Raji (cell line): ENCODE results near the gene RGL3.

Experiments used
- POLR2A ChIP-seq: IDR thresholded peaks from 2 replicates; pipeline ENCODE4 v1.6.1; 2011; ENCODE audit warnings: low read depth, low read length, control low read depth; ENCODE audit not compliant: insufficient read depth

Gene RGL3

DNA sequence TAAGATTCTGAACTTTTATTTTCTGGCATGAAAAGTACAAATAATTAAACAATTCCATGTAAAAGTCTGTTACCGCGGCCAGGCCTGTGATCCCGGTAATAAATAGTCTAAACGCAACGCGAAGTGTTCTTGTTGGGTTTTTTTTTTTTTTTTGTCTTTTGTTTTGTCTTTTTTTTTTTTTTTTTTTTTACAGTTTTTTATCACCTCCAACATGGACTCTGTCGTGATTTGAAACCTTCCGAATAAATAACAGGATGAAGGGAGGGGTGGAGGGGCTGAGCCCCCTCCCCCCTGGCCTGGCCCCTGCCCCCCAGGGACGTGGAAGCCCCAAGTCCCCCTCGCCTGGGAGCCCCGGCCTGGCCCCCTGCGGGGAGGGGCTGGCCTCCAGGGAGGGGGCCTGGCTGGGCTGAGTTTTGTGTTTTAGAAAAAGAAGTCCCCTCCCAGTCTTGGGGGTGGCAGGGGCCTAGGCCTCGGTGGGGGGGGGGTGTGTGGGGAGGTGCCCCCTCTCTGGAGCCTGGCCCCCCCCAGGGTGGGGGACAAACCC is 32.3 kb upstream of the RGL3 start:
- TF ChIP-seq POLR2A, result no peak

DNA sequence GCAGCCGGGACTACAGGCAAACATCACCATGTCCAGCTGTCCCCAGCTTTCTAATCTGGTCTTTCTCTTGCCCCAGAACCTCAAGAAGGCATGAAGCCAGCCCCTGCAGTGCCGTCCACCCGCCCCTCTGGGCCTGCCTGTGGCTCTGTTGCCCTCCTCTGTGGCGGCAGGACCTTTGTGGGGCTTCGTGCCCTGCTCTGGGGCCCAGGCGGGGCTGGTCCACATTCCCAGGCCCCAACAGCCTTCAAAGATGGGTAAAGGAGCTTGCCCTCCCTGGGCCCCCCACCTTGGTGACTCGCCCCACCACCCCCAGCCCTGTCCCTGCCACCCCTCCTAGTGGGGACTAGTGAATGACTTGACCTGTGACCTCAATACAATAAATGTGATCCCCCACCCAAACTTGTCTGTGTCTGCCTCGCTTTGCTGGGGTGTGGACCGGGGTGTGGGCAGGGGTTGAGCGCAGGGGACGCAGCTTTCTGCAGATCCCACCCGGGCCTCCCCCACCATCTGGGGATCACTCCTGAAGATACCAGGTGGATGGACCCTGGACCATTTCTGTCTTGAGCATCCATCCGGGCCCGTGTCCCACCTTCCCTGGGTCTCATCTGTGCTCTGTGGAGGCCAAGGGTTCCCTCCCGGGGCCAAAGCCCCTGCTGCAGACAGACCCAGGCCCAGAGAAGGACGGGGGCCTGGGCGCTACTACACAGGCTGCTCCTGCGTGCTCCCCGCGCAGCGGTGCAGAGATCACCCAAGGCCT is 31.6 kb upstream of the RGL3 start:
- TF ChIP-seq POLR2A, result no peak

DNA sequence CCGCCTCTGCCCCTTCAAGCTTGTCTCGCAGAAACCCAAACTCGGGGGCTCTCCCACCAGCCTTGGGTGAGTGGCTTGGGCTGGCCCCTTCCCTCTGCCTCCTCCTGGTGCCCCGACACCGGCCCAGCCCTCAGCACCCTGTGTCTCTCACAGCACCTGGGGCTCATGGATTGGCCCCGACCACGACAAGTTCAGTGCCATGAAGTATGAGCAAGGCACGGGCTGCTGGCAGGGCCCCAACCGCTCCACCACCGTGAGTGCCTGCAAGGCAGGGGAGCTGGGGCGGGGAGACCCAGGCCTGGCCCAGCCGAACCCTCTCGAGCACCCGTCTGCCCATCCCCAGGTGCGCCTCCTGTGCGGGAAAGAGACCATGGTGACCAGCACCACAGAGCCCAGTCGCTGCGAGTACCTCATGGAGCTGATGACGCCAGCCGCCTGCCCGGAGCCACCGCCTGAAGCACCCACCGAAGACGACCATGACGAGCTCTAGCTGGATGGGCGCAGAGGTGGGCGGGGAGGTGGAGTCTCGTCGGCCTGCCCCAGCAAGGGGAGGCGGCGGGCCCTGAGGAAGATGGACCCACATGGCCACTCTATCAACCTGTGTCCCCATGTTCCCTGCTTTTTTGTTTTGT is 29.9 kb upstream of the RGL3 start:
- no peak for TF ChIP-seq POLR2A

DNA sequence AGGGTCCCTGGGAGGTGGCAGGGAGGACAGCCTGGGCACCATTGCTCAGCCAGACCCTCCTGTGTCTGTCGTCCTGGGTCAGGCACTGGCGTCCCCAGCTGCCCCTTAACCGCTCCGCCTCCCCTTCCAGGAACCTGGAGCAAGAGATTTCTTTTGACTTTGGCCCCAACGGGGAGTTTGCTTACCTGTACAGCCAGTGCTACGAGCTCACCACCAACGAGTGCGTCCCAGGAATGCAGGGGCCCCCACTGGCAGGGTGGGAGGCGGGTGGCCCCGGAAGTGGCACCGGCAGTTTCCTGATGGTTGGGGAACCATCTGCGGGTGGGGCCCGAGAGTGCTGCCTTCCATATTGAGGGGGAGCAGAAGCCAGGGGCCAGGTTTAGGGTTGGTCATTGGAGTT is 29.3 kb upstream of the RGL3 start:
- TF ChIP-seq POLR2A, result no peak

DNA sequence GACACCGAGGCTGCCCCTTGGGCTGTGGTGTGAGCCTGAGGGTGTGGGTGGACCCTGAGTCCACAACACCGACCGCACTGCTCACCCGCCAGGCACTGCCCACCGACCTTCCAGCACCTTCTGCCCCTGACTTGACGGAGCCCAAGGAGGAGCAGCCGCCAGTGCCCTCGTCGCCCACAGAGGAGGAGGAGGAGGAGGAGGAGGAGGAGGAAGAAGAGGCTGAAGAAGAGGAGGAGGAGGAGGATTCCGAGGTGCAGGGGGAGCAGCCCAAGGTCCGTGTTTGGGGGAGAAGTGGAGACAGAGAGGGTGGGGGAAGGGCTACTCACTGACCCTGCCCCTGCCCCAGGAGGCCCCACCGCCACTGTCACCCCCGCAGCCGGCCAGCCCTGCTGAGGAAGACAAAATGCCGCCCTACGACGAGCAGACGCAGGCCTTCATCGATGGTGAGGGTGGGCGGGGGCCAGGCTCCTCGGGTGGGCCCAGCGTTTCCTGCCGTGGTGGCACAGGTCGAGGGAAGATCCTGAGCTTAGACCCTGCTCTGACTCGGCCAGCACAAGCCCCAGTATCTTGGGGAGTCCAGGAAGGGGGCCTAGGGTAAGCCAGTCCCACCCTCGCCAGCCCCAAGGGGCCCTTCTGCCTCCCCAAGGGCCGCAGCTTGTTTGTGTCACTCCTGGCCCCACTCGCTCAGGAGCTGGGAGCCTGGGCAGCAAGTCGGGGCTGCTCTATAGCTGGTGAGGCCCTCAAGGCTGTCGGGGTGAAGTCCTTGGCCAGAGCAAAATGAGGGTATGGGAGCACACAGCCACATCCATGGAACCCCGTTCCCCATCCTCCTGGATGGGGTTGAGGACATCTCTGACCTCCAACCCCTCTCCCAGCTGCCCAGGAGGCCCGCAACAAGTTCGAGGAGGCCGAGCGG is 28.5 kb upstream of the RGL3 start:
- no peak for TF ChIP-seq POLR2A

DNA sequence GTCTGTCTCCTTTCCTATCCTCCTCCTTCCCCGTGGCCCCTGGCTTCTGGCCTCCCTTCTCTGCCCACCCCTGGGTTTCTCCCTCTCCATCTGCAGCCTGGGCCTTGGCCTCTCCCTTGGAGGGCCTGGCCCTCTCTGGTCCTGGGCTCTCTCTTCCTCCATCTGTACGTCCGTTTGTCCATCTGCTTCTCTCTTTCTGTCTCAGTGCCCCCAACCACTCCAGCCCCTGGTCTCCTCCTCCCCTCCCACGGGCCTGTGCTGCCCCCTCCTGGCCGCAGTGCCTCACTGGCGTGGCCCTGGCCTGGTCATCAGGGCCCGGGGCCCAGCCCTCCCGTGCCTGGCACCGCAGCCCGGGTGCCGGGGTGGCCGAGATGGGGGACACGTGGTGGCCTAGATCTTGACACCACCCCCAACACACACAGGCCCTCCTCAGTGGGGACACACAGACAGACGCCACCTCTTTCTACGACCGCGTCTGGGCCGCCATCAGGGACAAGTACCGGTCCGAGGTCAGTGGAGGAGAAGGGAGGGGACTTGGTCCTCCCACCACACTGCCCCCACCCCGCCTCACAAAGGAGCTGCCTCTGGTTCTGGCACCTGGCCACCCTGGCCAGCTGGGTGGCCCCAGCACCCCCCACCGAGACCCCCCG is 27.7 kb upstream of the RGL3 start:
- TF ChIP-seq POLR2A, result no peak

DNA sequence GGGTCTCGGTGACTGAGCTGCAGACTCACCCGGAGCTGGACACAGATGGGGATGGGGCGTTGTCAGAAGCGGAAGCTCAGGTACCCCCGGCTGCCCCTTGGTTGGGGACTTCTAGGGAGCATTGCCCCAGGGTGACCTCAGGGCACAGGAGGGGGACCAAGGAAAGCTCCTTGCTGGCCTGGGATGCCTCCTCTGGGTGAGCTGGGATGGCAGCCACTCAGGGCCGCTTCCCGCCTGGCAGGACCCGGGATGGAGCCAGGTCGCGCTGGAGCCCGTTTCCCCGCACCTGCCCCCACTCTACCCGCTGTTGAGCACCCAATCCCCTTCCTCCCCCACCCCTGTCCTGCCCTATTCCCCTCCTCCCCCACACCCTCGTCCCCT is 27.1 kb upstream of the RGL3 start:
- no peak for TF ChIP-seq POLR2A

DNA sequence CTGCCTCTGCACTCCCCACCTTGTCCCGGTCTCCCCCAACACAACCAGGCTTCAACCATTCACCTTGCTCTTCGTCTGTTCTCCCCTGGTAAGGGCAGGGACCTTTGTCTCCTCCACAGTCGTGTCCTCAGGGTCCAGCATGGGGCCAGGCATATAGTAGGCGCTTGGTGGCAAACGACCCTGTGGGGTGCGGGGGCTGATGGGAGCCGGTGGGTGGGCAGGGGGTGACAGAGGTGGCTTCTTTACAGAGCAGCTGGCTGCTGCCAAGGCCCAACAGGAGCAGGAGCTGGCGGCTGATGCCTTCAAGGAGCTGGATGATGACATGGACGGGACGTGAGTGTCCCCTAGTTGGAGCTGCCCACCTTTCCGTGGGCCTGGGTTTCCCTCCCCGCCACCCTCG is 26.0 kb upstream of the RGL3 start:
- no peak for TF ChIP-seq POLR2A

DNA sequence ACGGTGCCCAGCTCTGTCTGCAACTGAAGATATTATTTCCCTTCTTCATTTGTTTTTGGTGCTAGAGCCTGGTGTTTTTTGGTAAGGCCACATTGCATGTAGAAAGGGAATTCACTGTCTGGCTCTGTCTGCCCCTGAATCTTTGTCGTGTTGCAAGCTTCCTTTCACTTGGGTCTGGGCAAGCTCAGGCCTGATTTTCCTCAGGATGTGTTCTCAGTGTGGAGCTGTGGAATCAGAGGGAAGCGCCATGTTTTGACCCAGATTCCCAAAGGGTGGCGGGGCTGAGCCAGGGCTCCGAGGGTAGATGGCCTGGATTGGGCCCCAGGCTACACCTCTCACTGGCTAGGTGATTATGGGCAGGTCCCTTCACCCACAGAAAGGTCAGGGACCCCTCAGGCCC is 24.9 kb upstream of the RGL3 start:
- TF ChIP-seq POLR2A, result no peak

DNA sequence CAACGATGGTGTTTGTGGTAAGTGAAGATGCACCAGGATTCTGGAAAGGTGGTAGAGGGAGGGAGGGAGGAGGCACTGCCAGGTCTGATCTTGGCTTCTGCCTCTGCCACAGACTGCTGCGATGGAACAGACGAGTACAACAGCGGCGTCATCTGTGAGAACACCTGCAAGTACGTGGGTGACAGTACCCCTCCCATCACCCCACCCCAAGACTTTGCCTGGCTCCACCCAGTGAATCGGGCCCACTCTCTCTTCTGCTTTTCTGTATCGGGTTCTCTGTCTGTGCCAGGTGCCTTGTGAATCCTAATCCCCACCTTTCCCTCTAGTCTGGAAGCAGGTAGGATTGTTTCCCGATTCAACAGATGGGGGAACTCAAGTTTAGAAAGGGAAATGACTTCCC is 18.8 kb upstream of the RGL3 start:
- TF ChIP-seq POLR2A, result no peak

DNA sequence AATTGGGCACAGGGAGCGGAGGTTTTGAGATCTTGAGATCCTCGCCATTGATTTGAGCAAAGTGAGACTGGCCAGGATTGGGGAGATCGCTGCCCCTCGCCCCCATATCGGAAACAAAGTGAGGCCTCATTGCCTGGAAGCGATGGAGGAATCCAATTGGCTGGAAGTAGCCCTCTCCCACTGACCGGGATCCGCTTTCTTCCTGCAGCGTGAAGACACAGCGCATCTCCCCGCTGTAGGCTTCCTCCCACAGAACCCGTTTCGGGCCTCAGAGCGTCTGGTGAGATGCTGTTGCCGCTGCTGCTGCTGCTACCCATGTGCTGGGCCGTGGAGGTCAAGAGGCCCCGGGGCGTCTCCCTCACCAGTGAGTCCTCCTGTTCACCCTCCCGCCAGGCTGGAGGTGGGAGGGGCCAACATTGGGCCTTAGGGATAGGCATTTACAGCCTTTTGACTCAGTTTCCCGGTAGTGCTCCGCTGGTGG is 16.8 kb upstream of the RGL3 start:
- TF ChIP-seq POLR2A, result no peak

DNA sequence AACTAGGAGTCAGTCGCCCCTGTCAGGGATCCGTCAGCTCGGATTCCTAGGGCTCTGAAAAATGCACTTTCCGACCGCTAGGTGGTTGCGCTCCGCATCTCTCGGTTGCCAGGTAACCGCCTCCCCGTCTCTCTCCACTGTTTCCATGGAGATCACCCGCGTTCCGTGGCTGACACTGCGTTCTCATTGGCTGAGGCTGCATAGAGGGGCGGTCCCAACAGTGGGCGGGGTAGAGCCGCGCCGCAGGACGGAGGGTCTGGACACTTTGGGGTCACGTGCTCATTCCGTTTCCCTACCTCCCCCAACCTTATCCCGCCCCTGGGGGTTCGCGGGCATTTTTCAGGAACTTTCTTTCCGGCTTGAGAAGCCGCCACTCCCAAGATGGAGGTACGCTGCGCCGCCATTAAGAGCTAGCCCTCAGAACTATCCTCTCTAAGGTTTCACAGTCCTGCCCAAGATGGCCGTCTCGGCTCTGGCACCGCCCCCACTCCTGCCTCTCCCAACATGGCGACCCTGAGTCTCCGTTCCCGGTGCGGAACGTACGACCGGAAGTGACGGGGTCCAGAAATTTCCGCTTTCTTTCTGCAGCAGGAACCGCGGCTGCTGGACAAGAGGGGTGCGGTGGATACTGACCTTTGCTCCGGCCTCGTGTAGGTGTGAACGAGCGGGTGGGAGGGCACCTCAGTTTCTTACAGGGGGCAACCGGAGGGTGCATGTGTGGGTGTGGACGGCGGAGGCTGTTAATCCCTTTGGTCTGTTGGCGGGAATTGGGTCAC is 16.1 kb upstream of the RGL3 start, which contains the start of the genes ODAD3 and PRKCSH:
ODAD3 (minus strand) TSS at position 65 of the 776 bp plus-strand sequence. CDS start 105 bp downstream, outside the sequence.
PRKCSH (plus strand) TSS at position 579 of the 776 bp plus-strand sequence. CDS start 483 bp downstream, outside the sequence.
- peak; percentile 91 for TF ChIP-seq POLR2A

DNA sequence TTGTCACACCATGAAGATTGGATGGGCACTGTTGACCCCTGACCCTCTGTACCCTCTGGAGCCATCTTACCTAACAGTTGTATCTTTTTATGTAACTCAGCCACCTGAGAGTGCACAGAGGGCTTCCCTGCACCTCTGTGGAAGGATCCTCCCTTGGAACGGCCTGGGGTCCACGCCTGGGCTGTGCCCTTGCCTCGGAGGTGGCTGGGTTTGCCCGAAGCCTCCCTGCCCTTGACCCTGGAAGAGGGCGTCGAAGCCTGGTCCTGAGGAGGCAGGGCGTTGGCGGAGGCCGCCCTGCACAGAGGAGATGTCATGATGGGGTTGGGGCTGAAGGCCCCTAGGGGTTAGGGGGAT is 15.6 kb upstream of the RGL3 start:
- TF ChIP-seq POLR2A, result no peak

DNA sequence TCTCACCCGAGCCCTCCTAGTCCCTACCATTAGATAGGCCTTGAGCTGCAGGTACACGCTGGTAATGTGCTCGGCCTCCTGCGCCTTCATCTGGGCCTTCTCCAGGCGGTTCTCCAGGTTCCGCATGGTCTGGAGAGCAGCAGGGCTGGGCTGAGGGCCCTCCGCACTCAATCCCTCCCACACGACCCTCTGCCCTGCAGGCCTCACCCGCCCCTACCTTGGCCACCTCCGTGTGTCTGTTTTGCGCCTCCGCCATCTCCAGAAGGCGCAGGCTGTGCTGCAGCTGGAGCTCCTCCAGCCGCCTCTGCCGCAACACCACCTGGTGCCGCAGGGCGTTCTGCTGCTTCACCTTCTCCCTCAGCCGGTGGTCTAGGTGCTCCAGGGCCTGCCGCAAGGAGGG is 7.5 kb upstream of the RGL3 start:
- TF ChIP-seq POLR2A, result no peak
